GM13977 (cell line): ENCODE measurements around the gene GPRASP3.

ENCODE experiments used
- DNase-seq: peaks from one replicate; pipeline ENCODE4 v3.0.0; 2012; ENCODE audit warnings: low spot score
- in situ Hi-C: fragments of 300-500 bp; cut with MboI; formaldehyde crosslinking; loops from one replicate; pipeline ENCODE4 v1.12.0; 2022; ENCODE audit warnings: low sequenced_read_pairs, low pct_unique_long_range_greater_than_20kb, mixed read lengths, inconsistent platforms; ENCODE audit not compliant: unreplicated experiment
- TF ChIP-seq, protein P1 (sequence below): IDR thresholded peaks from 2 replicates; pipeline ENCODE4 v1.5.1; 2012; ENCODE audit warnings: mild to moderate bottlenecking, control low read depth; ENCODE audit not compliant: insufficient read depth; ENCODE audit errors: extremely low read depth, missing control alignments

Gene GPRASP3

DNA sequence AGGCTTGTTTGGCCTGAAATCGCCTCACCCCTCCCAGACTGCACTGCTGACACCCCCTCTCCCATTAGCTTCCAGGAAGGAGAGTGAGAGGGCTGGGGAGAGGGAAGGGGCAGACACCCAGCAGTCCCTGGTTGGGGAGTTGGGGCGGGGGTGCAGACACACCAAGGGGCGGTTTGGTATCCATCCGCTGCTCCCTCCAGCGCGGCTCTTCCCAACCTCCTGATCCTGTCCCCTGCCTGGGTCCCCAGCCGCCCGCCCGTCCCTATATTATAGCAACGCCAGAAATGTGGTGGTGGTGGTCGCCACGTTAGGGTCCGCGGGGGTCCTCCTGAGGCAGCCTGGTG is 24.9 kb downstream of the GPRASP3 start:
- no peak for DNase-seq
- in situ Hi-C loops: no loop called here
- TF ChIP-seq, protein P1, sequence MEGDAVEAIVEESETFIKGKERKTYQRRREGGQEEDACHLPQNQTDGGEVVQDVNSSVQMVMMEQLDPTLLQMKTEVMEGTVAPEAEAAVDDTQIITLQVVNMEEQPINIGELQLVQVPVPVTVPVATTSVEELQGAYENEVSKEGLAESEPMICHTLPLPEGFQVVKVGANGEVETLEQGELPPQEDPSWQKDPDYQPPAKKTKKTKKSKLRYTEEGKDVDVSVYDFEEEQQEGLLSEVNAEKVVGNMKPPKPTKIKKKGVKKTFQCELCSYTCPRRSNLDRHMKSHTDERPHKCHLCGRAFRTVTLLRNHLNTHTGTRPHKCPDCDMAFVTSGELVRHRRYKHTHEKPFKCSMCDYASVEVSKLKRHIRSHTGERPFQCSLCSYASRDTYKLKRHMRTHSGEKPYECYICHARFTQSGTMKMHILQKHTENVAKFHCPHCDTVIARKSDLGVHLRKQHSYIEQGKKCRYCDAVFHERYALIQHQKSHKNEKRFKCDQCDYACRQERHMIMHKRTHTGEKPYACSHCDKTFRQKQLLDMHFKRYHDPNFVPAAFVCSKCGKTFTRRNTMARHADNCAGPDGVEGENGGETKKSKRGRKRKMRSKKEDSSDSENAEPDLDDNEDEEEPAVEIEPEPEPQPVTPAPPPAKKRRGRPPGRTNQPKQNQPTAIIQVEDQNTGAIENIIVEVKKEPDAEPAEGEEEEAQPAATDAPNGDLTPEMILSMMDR: no peak

DNA sequence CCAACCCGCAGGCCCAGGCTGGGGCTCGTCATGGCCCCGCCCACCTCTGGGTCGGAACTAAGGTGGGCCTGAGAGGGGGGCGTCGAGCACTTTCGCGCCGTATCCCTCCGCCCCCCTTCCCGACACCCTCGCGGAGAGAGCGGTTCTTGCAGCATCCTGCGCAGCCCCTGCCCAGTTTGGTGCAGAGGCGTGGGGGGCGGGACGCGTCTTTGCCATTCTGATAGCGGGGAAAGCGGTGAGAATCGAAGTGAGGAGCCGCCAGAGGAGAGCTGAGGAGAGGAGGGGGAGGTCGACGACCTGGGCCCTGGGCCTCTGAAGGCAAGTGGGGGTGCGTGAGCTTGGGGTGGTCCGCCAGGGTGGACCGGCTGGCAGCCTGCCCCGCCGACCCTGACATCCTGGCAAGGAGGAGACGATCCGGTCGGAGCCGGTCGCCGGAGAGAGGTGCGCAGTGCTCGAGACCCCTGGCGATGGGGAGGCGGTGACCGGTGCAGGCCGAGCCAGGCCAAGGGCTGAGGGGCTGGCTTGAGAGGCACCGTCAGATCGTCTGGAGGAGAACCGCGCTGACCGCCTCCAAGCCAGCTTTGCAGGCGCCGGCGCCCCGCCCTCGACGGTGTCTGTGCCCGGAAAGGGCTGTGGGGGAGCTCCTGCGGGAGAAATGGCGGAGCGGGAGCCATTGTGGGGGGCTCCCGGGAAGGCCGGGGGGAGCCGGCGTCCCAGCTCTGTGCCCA is 25.5 kb downstream of the GPRASP3 start:
- DNase-seq: peak; percentile 27
- in situ Hi-C loops: no loop called here
- TF ChIP-seq, protein P1: no peak

DNA sequence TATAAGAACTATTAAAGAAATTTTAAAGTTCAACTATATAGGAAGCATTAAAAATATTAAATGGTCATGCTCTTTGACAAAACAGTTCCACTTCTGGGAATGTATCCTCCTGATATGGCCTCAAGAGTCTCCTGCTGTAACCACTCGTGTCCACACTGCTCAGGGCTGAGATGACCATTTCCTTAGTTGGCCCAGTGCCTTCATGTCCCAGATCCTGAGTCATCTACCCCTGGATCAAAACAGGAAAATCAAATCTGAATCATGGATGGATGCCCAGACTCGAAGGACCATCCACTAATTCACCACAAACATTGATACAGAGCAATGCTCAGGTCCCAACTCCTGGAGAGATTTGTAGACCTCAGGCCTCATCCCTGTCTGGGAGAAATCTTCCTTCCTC is 44.7 kb downstream of the GPRASP3 start:
- in situ Hi-C loops: no loop called here
- TF ChIP-seq, protein P1: no peak
- no peak for DNase-seq

DNA sequence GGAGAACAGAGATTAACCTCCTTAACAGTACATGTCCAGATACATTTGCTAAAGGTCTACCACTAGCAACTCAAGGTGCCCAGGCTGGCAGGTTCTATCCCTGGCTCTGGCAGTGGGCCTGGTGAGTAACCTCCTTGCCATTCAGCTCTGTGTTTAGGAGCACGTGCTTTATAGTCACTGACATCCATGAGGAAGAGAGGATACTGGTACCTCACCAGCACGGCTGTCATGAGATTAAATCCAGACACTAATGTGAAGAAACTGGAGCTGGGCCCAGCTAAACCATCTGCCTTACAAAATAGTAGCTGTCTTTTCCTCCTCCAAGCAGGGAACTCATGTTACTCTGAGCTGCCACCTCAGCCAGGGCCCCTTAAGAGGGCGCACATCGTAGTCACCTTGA is 45.3 kb downstream of the GPRASP3 start:
- in situ Hi-C loops: no loop called here
- TF ChIP-seq, protein P1: no peak
- no peak for DNase-seq

DNA sequence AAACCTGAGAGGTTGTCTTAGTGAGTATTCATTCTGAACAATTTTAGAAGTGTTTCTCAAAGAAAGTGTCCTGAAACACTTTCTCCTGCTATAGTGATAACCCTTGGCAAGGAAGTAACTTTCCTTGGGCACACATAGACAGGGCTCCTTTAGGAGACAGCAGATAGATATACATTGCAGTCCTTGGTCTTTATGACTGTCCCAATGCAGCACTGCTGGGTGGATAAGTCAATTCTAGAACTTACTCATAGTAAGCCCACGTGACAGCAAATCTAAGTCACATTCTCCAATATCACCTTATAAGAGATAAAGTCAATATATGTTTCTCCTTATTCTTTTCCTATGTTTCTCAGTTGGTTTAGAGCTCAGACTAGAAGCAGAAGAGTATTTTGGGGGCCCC is 46.7 kb downstream of the GPRASP3 start:
- in situ Hi-C loops: no loop called here
- DNase-seq: no peak
- TF ChIP-seq, protein P1: no peak

DNA sequence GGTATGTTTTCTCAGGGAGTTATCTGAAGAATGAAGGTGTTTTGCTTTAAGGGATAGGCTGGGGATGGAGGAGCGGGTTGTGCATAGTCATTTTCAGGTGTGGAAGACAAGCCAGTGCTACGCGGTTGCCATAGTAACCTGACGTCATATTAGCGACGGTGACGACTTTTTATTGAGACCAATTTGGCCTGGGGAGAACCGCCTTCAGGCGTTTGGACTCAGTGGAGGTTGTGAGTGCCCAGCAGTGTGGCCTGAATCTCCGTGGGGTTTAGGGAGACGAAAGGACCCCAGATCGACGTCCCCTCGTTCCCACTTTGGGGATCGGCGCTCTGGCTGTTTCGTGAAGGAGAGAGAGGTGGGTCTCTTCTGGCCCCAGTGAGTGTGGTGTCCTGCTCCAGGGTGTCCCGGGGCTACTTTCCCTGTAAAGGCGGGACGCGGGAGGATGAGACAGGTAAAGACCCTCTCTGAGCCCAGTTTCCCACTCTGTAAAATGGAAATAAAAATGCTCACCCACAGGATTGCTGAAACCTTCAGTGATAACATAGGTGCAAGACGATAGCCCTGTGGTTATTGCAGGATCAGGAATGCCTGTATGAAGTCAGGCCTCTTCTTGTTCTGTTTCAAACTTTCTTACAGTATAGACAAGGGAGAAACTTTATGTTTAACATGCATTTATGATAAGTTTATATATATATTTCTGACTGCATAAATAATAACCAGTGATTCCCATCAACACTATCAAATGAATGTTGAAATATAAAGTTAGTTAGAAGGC is 48.6 kb downstream of the GPRASP3 start:
- TF ChIP-seq, protein P1: no peak
- in situ Hi-C loops: no loop called here
- DNase-seq: peak; percentile 66
